GM12864 (cell line): Measurements from ENCODE around the gene SHD.

ENCODE experiments used
- DNase-seq: peaks from one replicate; pipeline ENCODE4 v3.0.0-alpha.2; 2011; ENCODE audit warnings: low read depth
- H3K4me3 ChIP-seq: 2 replicates; pipeline ENCODE4 v1.5.1; 2011; ENCODE audit warnings: mild to moderate bottlenecking, low read depth, low read length, control low read depth
- CTCF ChIP-seq: IDR thresholded peaks from 2 replicates; pipeline ENCODE4 v1.5.1; 2011; ENCODE audit warnings: low read depth, mild to moderate bottlenecking, moderate library complexity, low read length, control low read depth, inconsistent platforms; ENCODE audit errors: missing control alignments

SHD gene

DNA sequence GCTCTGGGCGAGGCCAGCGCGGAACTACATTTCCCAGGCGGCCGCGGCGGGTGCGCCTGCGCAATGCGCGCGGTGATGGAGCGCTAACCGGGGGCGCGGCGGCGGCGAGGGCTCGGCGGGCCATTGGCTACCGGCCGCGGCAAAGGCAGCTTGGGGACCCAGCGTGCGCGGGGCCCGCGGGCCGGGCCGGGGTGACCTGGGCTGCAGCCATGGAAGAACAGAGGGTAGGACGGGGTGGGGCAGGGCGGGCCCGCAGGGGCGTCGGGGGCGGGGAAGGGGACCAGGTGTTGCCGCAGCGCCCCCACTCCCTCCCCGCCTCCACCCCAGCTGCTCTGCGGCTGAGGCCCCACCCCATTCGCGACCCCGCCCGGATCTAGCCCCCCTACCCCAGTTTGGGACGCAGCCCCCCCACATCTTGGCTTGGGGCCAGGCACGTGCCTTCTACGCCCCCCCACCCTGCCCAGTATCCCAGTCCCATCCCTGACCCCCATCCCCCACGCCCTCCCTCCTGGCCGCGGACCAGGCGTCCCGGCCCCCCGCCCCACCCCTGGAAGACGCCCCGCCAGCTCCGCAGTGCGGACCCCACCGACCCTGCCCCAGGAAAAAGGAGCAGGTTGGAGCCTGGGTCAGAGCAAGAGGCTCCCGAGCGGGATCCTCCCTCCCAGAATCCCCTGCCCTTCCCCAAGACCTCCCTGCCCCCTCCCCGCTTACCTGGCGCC, 25.6 kb downstream of the SHD start, which contains the start of gene FSD1:
TSS of gene FSD1 (plus strand) at position 61 of the 719 bp plus-strand sequence. CDS start at position 210, 149 bp downstream.
- no peak for DNase-seq
- no peak for TF ChIP-seq CTCF
- H3K4me3 ChIP-seq, result no peak within 1 kb of the TSS

- TF ChIP-seq CTCF, result no peak
- DNase-seq, result no peak
- no peak overlapping the region for H3K4me3 ChIP-seq
Measured at GRCh38 chr19:4305257-4305612, 26.2 kb downstream of the SHD start.

GRCh38 chr19:4305659-4306058, 26.6 kb downstream of the SHD start:
- DNase-seq, result no peak
- H3K4me3 ChIP-seq, result no peak overlapping the region
- no peak for TF ChIP-seq CTCF

DNA sequence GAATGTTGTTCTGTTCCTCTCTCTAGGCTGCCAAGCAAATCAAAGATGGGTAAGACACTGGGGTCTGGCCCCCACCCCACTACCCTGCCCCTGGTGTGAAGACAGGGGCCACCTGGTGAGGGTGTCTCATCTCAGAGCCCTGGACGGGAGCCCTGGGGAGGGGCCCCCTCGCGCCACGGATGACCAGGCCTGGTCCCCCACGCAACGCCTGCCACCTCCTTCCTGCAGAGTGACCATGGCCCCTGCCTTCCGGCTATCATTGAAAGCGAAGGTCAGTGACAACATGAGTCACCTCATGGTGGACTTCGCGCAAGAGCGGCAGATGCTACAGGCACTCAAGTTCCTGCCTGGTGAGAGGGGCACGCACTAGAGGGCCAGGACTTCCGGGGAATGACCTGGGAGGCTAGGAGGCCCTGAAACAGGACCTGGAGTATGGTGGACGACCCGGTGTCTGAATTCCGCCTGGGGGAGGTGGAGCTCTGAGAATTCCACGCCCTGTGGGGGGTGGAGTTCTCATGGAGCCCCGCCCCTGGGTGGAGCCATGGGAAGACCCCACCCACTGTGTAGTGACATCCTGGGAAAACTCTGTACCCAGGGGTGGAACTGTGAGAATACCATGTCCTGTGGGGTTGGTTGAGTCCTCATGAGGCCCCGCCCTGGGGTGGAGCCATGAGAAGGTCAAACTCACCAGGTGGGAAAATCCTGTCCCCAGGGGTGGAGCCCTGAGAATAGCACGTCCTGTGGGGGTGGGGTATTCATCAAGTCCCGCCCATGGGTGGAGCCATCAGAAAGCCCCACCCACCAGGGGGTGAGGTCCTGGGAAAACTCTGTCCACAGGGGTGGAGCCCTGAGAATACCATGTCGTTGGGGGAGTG, 31.4 kb downstream of the SHD start:
- TF ChIP-seq CTCF, result no peak
- no peak overlapping the region for H3K4me3 ChIP-seq
- DNase-seq, result no peak

DNA sequence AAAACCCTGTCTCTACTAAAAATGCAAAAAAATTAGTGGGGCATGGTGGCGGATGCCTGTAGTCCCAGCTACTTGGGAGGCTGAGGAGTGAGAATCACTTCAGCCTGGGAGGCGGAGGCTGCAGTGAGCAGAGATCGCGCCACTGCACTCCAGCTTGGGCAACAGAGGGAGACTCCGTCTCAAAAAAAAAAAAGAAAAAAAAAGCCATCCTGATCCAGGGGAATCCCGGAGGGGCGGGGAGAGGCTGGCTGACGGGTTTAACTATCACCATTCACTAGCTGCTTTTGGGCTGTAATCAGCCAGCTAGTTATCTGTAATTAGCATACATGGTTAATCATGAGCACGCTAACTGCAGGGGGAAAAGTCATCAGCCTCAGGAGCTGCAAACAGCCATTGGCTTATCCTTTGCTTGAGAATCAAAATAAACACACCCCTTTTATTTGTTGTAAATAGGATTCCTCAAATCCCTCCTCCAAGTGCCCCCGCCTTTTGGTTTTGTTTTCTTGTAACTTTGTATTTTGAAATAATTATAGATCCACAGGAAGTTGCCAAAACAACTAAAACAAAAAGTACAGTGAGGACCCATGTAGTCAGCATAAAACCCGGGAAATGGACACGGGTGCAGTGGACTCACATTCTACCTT, 34.9 kb downstream of the SHD start:
- no peak for TF ChIP-seq CTCF
- H3K4me3 ChIP-seq, result no peak overlapping the region
- no peak for DNase-seq

DNA sequence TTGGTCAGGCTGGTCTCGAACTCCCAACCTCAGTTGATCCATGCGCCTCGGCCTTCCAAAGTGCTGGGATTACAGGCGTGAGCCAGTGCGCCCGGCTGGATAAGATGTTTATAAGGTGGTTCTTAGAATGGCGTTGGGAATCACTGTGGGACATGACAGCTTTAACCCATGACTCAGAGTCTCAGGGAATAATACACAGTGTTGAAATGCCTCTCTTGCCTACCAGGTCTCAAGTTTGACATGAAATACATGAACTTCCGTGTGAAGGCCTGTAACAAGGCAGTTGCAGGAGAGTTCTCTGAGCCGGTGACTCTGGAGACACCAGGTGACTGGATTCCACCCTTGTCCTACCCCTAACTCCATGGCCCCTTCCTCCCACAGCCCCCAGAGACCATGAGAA, 37.9 kb downstream of the SHD start:
- DNase-seq, result no peak
- no peak overlapping the region for H3K4me3 ChIP-seq

More for the DNA sequence above, 37.9 kb downstream of the SHD start:
- TF ChIP-seq CTCF, result no peak
